SIG-M5 treated with dmso at 0.1 percent for 504 hours (cell line): ENCODE results near the gene SH3RF3.

Source experiments
- DNase-seq: peaks from one replicate; lab custom pipeline; 2025; ENCODE audit not compliant: unreplicated experiment; lab: John Stamatoyannopoulos, UW

SH3RF3 gene

DNA sequence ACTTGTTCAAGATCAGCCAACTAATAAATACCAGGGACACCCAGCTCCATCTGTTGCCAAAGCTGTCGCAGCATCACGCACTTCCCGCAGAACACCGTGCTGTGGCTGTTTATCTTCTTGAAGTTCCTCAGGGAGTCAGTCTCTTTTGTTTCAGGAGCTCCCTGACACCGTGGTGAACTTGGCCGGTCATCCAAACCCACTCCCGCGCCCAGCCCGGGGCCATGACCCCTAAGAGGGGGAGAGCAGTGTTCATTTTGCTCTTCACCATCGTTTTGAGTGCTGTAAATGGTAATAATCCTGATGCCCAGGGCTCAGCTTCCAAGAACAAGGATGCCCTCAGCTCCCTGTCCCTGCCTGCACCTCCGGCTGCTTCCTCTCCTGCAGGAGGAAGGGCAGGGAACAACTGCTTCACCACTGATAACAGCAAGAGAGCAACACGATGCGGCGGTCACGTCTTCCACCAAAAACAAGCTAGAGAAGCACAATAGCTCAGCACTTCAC lies 353.4 kb downstream of the SH3RF3 start:
- DNase-seq, result no peak

DNA sequence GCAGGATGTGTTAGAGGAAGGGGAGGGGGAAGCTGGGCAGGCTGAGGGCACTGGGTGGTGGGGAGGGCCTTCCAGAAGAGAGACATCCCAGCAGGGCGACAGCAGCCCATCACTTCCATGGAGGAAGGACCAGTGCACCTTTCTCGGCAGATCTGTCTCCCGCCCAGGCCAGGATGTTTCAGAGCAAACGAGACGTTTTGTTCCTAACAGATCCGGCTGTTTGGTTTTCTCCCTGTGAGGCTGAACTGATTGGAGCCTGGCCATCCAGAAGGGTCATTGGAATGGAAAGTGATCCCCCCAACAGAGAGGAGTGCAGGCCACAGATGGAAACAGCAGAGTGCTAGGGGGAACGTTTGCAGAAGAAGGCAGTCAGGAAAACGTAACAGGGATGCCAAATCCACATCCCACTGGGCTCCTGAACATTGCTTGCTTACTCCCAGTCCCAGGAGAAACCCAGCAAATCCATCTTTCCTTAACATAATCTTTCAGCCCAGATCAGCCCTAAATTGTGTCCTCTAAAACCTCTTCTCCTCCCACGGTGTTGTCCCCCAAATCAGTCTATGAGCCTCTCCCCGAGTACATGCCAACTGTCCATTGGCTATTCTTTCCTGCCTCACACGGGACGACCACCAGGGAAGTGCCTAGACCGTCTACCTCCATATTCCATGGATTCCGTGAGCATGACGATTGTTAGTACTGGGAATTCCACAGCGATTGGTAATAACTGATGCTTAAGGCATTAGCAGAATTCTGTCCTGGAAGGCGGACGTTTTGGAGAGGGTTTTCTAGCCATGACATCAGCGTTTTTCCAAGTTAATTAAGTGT lies 357.9 kb downstream of the SH3RF3 start:
- no peak for DNase-seq

DNA sequence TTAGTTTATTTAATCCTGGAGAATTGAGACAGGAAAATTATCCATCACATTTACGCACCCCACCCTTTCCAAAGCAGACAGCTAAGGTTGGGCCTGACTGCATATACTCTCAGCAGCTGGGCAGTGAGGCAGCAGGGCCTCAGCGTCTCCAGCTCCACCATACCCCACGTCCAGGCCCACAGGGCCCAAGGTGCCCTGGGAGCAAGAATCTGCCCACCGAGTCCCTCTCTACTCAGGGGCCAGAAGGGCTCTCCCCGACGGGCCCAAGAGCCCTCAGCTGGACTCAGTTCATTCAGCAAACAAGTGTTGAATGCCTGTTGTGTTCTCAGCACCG lies 358.5 kb downstream of the SH3RF3 start:
- no peak for DNase-seq

DNA sequence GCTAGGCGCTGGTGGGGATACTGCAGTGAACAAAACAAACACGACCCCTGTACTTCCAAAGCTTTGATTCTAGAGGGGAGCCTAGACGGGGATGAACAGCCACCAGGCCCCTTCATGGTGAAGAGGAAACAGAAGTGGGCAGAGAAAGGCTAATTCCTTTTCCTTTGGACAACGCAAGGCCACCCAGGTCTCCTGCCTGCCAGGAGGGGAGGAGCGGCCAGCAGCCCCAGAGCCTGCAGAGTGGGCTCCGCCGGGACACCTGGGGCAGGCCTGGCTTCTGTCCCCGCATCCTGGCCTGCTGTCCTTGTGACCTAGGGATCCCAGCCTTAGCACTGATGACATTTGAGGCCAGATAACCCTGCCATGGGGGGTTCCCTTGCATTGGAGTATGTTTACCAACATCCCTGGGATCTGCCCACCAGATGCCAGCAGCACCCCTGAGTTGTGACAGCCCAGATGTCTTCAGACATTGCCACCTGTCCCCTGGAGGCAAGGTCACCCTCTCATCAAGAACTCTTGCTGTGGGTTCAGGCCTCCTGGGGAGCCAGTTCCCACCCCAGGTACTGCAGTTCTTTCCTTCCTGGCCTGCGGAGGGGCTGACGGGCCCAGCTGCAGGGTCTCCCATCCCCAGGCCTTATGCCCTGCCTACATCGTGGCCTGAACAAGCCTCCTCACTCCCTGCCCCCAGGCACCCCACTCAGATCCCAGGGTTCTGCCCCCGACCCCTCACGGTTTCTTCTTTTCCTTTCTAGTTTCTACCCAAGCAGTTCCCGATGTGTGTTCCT lies 359.1 kb downstream of the SH3RF3 start:
- no peak for DNase-seq

DNA sequence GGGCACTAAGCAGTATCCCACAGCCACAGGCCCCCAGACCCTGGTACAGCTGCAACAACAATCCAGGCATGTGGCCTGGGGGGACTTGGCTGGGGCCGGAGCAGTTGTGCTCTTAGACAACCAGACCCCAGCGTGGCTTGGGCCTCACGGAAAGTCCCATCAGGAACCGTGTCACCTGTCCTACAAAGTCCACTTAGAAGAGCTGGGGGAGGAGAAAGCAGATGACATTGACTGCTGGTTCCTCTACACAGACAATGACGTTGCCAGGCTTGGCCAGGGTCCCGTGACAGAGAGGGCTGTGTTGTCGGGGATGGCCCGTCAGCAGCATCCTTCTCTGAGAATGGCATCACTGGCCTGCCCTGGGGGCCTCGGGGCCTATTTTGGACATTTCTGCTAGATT lies 360.3 kb downstream of the SH3RF3 start:
- DNase-seq, result no peak

DNA sequence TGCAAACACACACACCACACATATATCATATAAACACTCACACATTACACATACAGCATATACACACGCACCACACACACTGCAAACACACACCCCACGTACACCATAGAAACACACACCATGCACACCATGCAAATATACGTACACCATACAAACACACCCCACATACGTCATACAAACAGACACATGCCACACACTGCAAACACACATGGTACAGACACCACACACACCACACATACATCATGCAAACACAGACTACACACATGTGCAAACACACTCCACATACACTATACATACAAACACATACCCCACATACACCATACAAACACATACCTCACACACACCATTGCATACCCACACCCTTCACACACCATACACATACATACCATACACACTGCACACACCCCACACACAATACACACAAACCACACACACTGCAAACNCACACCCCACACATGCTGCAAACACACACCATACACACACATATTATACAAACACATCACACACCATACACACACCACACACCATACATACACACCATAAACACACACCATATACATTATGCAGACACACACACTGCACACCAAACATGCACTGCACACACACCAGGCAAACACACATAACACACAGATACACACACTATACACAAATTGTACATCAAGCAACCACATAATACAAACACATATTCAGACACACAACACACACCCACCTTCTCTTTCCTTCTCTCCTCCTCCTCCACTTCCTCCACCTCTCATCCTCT lies 364.4 kb downstream of the SH3RF3 start:
- DNase-seq, result no peak

DNA sequence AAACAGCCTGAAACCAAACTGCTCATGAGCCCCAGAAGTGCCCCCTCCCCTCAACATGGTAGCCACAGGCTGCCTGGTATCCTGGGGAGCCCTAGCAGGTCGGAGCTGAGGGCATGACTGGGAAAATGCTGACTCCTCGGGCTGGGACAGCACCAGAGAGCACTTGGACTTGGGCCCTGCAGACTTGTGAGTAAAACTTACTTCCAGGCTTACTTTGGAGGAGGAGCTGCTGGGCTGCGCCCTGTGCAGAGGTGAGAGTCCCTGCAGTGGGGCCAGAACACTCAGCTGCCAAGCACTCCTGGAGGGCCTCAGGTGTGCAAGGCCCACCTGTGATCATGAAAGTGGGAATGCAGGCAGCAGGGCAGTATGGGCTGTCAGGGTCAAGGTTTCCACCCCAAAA lies 365.3 kb downstream of the SH3RF3 start:
- no peak for DNase-seq

DNA sequence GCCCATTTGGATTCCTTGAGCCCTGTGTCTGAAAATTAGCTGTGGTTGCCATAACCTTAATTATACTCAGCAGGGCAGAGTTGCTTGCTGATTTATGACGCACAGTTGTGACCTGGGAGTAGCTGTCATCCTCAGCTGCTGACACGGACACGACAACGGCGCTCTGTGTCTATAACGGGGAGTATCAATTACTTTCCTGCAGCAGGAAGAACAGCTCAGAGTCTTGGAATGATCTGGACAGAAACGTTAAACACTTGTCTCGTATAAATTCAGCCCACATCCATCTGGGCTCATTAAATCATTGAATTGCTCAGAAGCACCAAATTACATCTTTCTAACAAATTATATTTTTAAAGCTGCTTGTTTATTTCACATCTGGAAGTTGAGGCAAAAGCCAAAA lies 368.5 kb downstream of the SH3RF3 start:
- no peak for DNase-seq

DNA sequence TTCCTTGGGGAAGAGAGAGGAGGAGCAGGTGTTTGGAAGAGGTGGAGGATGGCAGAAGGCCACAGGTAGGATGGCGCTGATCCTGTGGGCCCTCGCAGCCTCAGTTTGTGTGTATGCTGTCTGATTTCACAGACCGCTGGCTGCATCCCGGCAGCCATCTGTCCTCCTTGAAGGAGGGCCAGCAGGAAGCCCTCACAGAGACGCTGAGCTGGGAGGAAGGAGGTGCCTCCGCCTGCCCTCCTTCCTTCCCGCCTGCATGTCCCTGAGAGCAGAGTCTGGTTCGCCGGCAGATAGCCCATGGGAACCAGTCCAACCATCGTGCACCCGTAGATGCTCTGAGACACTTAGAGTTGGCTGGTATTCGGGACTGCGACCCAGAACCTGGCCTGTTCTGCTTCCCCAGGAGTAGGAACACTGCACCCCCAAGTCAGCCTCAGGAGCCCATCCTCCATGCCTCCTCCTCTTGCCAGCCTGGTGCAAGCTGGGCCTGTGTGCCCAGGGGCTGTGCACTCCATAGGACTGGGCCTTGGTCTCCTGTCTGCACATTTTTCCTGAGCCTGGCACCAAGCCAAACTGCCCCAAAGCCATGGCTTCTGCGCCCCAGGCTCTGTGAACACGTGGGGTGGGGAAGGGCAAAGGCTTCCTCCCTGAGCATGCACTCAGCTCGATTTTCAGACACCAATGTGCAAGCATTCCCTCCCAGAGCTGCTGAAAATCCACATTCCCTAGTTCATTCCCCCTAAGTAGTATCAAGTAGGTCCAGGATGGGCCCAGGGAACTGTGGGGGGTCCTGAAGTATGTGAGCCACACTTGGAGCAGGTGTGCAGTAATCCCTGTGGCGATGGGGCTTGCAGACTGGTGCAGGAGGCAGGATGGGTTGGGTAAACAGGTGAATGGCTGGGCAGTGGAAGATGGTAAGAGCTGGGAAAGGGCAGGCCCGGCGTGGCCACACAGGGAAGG lies 369.2 kb downstream of the SH3RF3 start:
- no peak for DNase-seq

DNA sequence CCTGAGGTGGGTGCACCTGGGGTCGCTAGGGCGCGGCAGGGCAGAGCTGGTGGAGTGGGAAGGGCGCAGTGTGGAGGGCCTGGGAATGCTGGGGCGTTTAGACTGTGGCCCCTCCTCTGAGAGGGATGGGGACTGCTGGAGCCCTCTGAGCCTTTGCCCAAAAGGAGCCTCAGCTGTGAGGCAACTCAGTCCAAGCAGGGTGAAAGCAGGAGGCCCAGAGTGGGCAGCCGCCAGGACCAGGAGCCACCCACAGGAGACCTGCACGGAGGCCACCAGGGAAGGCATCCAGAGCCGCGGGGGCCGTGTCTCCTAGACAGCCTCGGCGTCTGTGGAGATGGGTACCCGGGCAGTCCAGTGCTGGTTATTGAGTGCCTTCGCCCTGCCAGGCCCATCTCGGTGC lies 369.9 kb downstream of the SH3RF3 start:
- DNase-seq, result no peak

DNA sequence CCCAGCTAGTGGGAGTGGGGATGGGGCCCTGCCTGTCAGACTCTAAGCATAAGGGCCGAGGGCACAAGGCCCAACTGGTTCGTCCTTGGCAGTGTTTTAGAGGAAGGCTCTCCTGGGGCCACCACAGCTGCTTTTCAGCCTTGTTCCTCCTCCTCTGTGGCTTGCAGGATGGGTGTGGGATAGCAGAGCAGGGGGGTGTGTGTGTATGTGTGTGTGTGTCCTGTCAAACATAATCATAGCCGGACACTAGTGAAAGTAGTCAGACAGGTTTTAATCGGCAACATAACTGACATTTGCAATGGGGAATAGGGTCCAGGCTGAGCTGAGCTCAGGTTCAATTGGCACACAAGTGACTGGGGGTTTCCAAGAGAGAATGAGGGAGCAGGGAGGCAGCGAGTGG lies 370.6 kb downstream of the SH3RF3 start:
- DNase-seq, result peak; percentile 11

DNA sequence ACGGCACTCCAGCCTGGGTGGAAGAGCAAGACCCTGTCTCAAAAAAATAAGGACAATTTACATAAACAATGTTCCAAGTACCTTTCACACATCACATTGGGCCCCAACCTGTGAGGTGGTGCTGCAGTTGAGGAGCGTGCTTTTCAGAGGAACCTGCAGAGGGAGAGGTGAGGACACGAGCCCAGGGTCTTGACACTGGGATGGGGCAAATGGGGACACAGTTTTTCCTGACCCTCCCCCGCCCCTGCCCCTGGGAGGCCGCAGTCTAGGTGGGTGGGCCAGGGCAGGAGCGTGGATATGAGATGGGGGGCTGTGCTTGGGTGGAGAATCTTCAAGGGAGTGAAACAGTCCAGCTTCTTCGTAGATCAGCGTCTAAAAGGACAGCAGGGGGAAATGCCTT lies 371.9 kb downstream of the SH3RF3 start:
- DNase-seq, result no peak

DNA sequence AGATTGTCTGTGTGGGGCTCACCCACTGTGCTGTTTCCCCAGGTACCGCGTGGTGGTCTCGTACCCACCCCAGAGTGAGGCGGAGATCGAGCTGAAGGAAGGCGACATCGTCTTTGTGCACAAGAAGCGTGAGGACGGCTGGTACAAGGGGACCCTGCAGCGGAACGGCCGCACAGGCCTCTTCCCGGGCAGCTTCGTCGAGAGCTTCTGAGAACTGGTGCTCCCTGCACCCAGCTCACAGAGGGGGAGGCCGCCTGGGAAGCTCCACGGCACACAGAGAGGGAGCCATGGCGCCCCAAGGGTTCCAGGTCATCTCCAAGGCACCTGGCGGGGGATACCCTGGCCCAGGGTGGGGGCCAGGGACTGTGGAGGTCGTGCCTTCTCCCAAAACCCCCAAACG lies 372.5 kb downstream of the SH3RF3 start:
- DNase-seq, result no peak

DNA sequence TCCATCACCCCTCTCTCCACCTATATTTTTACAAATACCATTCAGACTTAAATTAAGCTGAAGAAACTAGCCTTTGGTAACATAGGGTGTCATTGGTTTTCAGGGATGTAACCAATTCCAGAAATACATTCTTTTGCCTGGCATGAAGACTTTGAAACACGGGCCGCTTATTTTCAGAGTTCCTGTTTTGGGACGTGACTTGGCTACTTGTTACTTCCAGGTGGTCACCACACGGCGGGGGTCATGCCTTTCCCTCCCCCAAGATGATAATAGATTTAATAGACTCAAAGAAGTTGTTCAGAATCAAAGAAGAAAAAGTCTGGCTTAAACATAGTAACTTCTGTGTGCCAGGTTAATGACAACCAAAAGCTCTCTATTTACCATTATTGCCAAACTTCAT lies 374.2 kb downstream of the SH3RF3 start:
- no peak for DNase-seq

DNA sequence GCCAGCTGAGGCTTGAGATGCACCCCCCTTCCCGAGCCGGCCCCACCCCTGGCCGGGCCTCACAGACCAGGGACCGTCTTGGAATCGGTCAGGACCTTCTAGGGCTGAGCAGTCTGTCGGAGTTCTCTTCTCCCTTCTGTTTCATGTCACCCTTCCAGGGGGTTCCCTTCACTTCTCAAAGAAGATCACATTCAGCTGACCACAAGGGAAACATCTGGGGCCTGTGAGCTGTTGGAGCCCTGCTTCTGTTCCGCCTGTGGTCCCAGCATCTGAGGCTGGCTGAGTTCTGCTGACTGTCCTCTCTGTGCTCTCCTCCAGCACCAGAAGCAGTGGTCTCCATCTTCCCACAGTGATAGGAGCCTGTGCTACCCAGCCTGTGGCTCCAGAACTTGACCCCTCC lies 378.2 kb downstream of the SH3RF3 start:
- no peak for DNase-seq

DNA sequence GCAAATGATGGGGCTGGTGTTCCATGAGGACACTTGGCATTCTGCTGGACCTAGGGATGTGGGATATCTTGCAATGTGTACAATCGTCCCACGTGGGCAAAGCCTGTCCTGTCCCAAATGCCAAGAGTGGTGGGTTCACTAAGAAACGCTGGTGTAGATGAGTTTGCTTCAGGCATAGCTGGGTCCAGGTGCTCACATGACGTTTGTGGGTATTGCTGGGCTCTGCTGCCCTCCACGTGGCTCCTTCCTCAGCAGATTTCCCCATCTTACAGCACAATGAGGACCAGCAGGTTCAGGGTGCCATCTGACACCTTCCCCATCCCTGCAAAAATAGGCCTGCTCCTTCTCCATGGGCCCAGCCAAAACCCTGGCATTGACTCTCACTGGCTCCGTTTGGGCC lies 378.8 kb downstream of the SH3RF3 start:
- no peak for DNase-seq

DNA sequence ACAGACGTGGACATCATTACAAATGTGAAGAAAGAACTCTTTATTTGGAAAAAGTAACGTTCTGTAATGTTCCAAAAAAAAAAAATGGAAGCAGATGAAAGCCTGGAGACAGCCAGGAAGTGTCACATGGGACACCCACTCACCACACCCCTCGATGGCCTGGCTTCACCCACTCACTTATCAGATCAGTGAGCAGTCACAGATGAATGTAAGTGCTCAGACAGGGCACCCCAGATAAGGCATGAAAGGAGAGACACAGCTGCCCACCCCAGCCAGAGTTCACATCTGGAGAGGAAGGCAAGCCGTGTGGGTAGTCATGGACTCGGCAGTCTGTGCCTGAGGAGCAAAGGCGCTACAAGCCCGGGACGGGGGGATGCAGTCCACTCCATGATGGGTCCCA lies 379.6 kb downstream of the SH3RF3 start:
- DNase-seq, result no peak

DNA sequence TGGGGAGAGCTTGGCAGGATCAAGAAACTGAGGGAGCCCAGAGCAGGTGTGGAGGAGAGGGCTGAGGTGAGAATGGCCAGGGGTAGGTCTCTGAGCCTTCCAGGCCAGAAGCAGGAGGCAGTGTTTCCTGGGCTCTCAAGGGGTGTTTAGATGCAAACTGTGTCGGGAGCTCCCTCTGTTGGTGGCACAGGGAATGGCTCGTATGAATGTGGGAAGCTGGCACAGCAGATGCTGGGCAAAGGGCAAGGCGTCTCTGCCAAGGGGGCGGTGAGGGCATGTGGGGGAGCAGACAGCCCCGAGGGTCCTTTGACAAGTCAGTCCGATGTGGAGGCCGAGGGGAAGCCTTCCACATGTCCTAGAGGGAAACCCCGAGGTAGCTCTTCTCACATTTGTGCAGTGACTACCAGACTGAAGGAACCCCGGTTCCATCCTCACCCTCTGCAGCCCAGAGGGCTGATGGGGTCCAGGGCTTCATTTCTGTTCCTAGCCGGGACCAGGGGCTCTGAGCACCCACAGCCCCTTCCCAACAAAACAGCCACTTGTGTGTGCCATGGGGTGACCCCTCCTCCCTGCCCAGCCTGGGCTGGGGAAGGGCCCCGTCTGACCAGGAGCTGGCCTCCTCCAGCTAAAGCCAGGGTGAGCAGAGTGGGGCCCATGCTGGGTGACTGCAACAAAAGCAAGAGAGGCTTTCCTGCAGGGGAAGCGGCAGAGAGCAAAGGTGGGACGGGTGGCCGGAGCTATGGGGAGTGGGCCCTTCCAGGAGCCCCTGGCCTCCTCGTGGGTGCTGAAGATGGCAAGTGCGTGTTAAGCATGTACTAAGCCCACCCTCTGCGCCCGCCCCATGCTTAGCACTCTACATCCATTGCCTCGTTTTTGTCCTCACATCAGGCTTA lies 381.4 kb downstream of the SH3RF3 start:
- DNase-seq, result peak; percentile 66

DNA sequence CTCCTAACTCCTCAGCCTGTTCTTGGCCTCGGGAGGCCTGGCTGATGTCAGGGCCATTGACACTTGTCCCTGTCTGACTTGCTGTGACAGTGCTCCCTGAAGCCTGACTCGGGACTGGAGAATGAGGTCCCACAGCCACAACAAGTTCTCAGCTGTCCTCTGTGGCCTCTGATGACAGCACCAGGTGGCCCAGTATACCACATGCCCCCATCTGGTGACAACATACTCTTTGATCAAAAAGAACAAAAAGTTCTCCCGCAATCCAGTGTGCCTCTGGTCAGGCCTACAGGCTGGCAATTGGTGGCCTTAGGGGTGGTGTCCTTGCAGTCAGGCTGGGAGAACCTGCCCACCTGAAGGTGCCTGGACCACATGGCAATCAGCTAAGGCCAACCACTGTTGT lies 382.2 kb downstream of the SH3RF3 start:
- no peak for DNase-seq

DNA sequence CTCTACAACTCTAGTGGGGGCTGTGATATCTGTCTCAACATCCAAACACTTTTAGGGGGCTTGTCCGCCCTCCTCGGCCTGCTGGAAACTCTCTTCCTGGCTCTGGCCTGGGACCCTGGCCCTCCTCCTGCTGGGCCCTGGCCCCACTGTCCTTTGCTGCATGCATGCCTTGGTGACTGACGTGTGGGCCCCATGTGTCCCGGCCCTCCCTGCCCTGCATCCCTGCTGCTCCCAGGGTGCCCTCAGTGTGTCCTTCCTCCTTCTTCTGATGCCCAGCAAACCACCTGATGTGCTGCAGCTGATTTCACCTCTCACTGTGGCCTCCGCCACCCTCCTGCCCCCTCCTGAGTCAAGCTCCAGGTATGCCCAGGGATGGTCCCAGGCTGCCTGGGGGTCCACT lies 383.1 kb downstream of the SH3RF3 start:
- no peak for DNase-seq
